Adipocyte (in vitro differentiated cells): ENCODE measurements around the gene PARVB.

ENCODE experiments used
- DNase-seq: peaks from one replicate; pipeline ENCODE4 v3.0.0-alpha.2; 2015; ENCODE audit warnings: low read depth
- H3K27me3 ChIP-seq: replicated peaks from 2 replicates; pipeline ENCODE4 v1.7.0; 2013; ENCODE audit warnings: mild to moderate bottlenecking, low read length, moderate library complexity; ENCODE audit not compliant: control insufficient read depth, insufficient read depth
- H3K36me3 ChIP-seq: 2 replicates; pipeline ENCODE4 v1.7.0; 2013; ENCODE audit warnings: low read length, mild to moderate bottlenecking, moderate library complexity; ENCODE audit not compliant: control insufficient read depth, insufficient read depth, severe bottlenecking
- H3K4me1 ChIP-seq: 2 replicates; pipeline ENCODE4 v1.7.0; 2013; ENCODE audit warnings: mild to moderate bottlenecking, low read length, moderate library complexity; ENCODE audit not compliant: control insufficient read depth, insufficient read depth
- H3K4me3 ChIP-seq: 2 replicates; pipeline ENCODE4 v1.7.0; 2013; ENCODE audit warnings: mild to moderate bottlenecking, low read length, moderate library complexity
- H3K9ac ChIP-seq: 2 replicates; pipeline ENCODE4 v1.7.0; 2013; ENCODE audit warnings: mild to moderate bottlenecking, low read length, moderate library complexity
- H3K9me3 ChIP-seq: 2 replicates; pipeline ENCODE4 v1.7.0; 2013; ENCODE audit warnings: mild to moderate bottlenecking, low read length, moderate library complexity; ENCODE audit not compliant: control insufficient read depth

The PARVB gene

DNA sequence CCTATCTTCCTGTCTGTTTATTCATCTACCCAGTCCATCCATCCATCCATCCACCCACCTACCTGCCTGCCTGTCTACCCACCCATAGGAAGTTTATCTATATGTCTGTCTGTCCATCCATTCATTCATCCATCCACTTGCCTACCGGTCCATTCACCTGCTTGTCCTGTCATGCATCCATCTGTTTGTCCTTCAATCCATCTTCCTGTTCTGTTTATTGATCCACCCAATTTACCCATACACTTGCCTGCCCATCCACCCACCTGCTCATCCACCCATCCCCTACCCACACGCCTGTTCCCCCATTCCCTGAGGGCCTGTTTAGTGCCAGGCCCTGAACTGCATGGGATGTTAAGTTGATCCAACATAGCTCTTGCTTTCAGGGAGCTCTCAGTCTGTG is 175.1 kb downstream of the PARVB start:
- peaks cover 55% of the 10 kb centered on the region for H3K27me3 ChIP-seq
- no peak for DNase-seq
- H3K4me1 ChIP-seq = peaks cover 24% of the 10 kb centered on the region
- H3K9ac ChIP-seq = no peak overlapping the region
- no peaks in the 10 kb centered on the region for H3K9me3 ChIP-seq
- no peak overlapping the region for H3K4me3 ChIP-seq
- no peaks in the 10 kb centered on the region for H3K36me3 ChIP-seq

DNA sequence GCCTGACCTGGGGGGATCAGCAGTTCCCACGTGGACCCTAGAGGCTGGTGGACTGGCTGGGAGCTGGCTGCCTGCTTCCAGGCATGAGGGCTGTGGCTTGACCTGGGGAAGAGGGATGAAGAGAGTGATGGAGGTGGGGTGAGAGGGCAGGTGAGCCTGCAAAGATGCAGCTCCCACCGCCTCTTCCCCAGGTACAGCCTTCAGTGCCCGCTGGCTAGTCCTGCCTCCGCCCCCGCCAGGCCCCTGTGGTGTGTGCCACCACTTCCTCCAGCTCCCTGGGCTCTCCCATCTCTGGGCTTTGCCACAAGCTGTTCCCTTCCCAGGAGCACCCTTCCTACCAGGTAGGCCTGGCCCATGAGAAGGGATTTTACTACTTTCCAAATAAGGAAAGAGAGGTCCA is 175.8 kb downstream of the PARVB start:
- no peaks in the 10 kb centered on the region for H3K36me3 ChIP-seq
- no peak overlapping the region for H3K9ac ChIP-seq
- DNase-seq = no peak
- peaks cover 24% of the 10 kb centered on the region for H3K4me1 ChIP-seq
- H3K27me3 ChIP-seq = peaks cover 48% of the 10 kb centered on the region
- H3K4me3 ChIP-seq = no peak overlapping the region
- no peaks in the 10 kb centered on the region for H3K9me3 ChIP-seq

DNA sequence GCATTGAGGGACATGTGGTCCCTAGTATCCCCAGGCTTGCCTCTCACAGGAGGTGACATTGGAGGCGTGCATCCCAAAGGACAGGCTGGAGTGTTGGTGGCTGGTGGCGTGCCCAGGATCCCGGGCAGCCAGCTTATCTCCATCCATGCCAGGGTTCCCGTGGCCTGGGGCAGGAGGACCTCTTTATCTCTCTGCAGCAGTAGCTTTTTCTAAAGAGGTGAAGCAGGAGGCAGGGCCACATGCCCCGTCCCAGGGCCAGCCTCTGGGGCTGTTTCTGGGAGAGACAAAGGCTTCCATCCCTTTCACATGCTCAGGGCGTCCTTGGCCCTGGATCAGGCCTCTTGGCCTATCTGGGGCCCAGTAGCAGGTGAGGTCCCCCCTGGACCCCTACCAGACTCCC is 176.3 kb downstream of the PARVB start:
- H3K4me1 ChIP-seq = peaks cover 24% of the 10 kb centered on the region
- no peaks in the 10 kb centered on the region for H3K36me3 ChIP-seq
- no peak for DNase-seq
- H3K27me3 ChIP-seq = peaks cover 42% of the 10 kb centered on the region
- H3K9me3 ChIP-seq = no peaks in the 10 kb centered on the region
- no peak overlapping the region for H3K4me3 ChIP-seq
- H3K9ac ChIP-seq = no peak overlapping the region

DNA sequence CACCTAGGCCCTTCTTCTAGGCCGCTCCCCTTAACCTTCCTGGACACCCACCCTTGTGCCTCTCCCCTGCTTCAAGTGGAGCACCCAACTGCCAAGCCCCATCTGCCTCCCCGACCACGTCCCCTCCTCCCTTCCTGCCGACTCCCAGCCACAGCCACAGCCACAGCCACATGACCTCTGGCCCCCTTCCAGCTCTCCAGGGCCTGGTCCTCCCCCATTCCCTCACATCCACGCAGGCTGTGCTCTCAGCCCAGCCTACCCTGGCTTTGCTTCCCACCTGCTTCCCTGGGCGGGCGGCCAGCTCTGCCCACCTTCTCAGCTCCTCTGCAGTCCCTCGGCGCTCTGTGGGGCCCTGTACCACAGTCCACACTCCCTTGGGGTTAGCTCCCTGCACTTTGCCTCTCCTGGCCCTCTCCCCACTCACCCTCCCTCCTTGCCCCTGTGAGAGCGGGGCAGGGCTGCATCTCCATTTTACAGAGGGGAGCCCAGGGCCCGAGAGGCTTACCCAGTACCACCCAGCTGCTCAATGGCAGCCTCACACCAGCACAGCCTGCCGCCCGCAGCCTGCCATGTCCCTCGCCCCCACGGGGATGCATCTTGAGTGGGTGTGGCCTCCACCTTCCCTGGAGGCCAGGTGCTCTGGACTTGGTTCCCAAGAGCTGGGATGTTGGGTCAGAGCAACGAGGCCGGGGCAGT is 176.9 kb downstream of the PARVB start:
- Histone ChIP-seq H3K27me3 (peaks cover 37% of the 10 kb centered on the region), H3K36me3 (no peaks in the 10 kb centered on the region), H3K9me3 (no peaks in the 10 kb centered on the region), H3K4me1 (peaks cover 24% of the 10 kb centered on the region), H3K9ac (no peak overlapping the region), H3K4me3 (no peak overlapping the region)
- DNase-seq = no peak

DNA sequence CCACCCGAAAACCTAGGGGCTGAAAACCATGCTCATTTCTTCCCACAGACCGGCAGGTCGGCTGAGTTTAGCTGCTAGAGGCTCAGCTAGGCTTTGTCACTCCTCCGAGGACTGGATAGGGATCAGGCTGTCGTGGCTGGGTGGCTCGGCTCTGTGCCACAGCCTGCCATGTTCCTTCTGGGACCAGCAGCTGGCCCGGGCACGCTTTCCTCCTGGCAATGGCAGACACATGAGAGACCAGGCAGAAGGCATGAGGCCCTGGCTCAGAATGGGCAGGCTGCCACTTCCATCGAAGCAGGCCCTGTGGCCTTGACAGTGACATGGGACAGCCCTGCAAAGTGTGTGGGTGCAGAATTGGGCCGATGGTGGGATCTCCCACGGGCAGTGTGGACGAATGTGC is 177.6 kb downstream of the PARVB start:
- Histone ChIP-seq H3K4me3 (no peak overlapping the region), H3K9ac (peak overlapping the region; percentile 33), H3K4me1 (peaks cover 24% of the 10 kb centered on the region), H3K27me3 (peaks cover 35% of the 10 kb centered on the region), H3K36me3 (no peaks in the 10 kb centered on the region), H3K9me3 (no peaks in the 10 kb centered on the region)
- no peak for DNase-seq

DNA sequence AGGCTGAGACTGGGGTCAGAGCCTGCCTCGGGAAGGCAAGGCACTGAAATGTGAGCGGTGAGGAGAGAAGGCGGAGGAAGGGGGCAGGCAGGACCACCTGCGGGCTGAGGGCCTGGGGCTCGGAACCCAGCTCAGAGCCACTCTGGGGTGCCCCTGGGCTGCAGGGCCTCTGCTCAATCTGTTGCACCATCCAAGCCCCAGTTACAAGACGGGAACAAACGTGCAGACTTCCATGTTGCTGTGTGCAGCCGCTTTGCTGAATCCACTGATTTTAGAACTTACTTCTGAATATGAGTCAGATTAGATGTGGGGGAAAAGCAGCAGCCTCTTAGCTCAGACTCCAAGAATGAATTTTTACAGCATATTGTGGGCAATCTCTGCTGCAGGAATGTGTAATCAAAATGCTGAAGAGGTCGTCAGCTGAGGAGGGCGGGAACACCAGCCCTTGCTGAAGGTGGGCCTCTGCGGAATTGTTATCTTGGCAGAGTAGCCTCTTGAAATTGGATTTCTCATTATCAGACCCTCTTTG is 178.2 kb downstream of the PARVB start:
- H3K27me3 ChIP-seq = peaks cover 32% of the 10 kb centered on the region

DNA sequence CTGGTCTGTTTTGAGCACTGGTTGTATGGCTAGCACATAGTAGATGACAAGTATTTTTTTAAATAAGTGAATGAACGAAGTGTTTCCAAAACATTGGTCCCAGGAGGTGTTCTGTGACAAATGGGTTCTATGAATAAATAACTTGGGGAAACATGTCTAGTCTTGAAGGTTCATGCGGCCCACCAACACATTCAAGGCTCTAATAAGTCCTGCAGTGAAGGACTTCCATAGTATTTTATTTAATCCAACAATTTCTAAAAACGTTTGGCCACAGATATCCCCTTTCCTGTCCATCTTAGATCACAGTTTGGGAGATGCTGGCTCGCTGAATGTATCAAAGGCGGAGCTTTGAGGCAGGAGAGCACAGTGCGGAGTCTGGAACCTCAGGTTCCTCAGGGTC is 179.1 kb downstream of the PARVB start:
- Histone ChIP-seq H3K27me3 (peaks cover 23% of the 10 kb centered on the region), H3K4me3 (no peak overlapping the region), H3K36me3 (no peaks in the 10 kb centered on the region), H3K9me3 (no peaks in the 10 kb centered on the region), H3K9ac (no peak overlapping the region), H3K4me1 (peaks cover 24% of the 10 kb centered on the region)
- no peak for DNase-seq

More for the DNA sequence above, 178.2 kb downstream of the PARVB start:
- Histone ChIP-seq H3K4me3 (no peak overlapping the region), H3K4me1 (peaks cover 24% of the 10 kb centered on the region), H3K36me3 (no peaks in the 10 kb centered on the region), H3K9ac (peak overlapping the region; percentile 33), H3K9me3 (no peaks in the 10 kb centered on the region)
- peak; percentile 77 for DNase-seq

DNA sequence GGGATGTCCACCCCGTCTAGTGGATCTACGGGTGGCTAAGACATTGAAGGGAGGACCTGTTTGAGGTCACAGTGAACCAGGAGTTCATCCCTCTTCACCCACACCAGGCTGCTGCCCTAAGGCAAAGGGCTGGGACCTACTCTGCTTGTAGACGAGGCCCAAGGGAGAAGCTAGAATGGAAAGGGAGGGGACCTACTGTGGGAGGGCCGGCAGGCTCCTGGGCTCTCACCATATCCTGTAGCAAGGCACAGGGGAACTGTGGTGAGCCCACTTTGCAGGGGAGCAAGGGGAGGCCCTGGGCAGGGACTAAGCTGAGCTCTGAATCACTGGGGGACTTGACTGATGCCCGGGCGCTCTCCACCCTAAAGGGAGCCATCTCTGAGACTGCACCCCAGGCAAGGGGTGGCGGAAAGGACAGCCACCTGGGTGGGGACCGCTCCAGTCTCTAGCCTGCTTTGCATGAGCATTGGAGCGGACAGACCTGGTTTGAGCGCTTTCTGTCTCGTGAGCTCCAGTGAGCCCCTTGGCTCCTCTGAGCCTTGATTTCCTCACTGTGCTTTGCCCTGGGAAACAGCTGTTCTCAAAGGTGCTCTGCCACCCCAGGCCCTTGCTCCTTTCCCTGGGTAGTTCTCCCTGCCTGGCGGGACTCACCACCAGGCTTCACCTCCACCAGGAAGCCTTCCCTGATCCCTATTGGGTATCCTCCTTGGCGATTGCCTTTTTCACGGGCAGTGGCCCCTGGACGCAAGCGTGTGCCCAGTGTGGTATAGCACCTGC is 180.8 kb downstream of the PARVB start:
- DNase-seq = no peak
- Histone ChIP-seq H3K9ac (no peak overlapping the region), H3K9me3 (peaks cover 12% of the 10 kb centered on the region), H3K4me3 (no peak overlapping the region), H3K36me3 (no peaks in the 10 kb centered on the region), H3K4me1 (peaks cover 24% of the 10 kb centered on the region), H3K27me3 (peaks cover 10% of the 10 kb centered on the region)

DNA sequence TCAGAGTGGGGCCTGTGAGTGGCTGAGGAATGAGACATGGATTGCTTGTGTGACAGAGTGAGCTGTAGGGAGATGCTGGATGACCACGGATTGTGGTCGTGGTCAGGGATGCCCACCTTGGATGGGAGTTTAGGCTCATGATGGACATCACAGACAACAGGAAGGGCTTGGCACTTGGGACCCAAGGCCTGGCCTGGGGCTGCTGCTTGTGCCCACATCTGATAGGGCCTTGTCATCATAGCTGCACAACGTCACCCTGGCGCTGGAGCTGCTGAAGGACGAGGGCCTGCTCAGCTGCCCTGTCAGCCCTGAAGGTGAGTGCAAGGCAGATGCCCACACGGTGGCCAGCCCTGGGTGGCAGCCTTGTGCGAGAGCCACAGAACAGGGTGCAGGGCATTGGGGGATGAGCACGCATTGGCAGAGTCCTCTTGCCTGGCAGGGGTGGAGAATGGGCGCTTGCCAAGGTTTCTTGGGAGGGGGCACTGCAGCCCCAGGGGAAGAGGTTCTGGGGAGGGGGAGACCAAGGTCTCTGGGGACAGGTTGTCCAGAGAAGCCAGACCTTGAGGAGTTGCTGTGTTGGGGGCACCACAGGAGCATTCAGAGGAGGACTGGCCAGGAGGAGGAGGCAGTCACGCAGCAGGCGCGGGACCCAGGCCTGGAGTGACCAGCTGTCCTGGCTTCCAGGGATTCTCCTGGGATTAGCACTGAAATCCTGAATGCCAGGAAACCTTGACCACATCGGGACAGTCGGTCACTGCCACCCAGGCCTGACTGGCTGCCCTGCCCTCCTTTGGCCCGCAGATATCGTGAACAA is 181.6 kb downstream of the PARVB start:
- no peak overlapping the region for H3K9ac ChIP-seq
- peaks cover 30% of the 10 kb centered on the region for H3K4me1 ChIP-seq
- no peak overlapping the region for H3K4me3 ChIP-seq
- DNase-seq = no peak
- no peaks in the 10 kb centered on the region for H3K36me3 ChIP-seq
- peaks cover 14% of the 10 kb centered on the region for H3K9me3 ChIP-seq
- peaks cover 5% of the 10 kb centered on the region for H3K27me3 ChIP-seq

DNA sequence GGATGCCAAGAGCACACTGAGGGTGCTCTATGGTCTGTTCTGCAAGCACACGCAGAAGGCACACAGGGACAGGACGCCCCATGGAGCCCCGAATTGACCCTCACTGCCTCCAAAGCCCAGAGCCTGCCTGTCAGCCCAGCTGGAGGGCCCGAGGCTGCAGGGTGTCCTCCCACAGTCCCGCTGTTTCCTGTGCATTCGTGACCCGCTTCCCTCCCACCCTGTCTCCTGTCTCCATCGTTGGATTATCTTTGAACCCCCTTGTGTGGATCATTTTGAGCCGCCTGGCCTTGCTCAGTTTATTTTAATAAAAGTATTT is 182.2 kb downstream of the PARVB start:
- Histone ChIP-seq H3K9me3 (peaks cover 14% of the 10 kb centered on the region), H3K9ac (no peak overlapping the region), H3K27me3 (peaks cover 5% of the 10 kb centered on the region), H3K4me3 (no peak overlapping the region), H3K4me1 (peaks cover 29% of the 10 kb centered on the region), H3K36me3 (no peaks in the 10 kb centered on the region)
- DNase-seq = no peak

DNA sequence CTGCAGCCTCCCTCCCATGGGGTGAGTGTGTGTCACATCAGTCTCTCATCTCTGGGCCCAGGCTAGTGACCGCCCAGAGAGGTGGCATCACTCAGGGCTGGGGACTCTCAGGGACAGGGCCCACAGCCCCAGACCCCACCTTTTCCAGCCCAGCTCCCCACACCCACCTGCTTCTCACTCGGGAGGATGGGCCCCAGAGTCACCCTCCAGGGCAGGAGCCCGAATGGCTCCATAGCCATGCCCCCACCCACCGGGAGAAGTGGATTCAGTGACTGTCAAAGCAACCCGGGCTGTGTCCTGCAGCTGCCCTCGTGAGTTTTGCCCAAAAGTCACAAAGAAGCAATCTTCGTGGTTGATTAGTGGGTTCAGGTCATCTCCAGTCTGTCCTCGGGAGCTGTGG is 182.6 kb downstream of the PARVB start:
- no peak overlapping the region for H3K4me3 ChIP-seq
- H3K36me3 ChIP-seq = no peaks in the 10 kb centered on the region
- H3K27me3 ChIP-seq = peaks cover 5% of the 10 kb centered on the region
- H3K4me1 ChIP-seq = peaks cover 29% of the 10 kb centered on the region
- no peak overlapping the region for H3K9ac ChIP-seq
- no peak for DNase-seq
- H3K9me3 ChIP-seq = peaks cover 14% of the 10 kb centered on the region
